GM18868 (cell line): ENCODE data around the gene NPAS4.
"Not testable (repeated sequence)": the region's sequence is repeated elsewhere in the genome, so short reads cannot be mapped to it uniquely, and the experiment has no call there.

Source experiments
- ATAC-seq: cut with Tn5 transposase; IDR thresholded peaks from one replicate; pipeline ENCODE4 v1.9.1; 2021; ENCODE audit warnings: mild to moderate bottlenecking, moderate library complexity; ENCODE audit not compliant: unreplicated experiment

NPAS4 gene

GRCh38 chr11:66417000-66417399 is 3.8 kb upstream of the NPAS4 start:
- no peak for ATAC-seq

DNA sequence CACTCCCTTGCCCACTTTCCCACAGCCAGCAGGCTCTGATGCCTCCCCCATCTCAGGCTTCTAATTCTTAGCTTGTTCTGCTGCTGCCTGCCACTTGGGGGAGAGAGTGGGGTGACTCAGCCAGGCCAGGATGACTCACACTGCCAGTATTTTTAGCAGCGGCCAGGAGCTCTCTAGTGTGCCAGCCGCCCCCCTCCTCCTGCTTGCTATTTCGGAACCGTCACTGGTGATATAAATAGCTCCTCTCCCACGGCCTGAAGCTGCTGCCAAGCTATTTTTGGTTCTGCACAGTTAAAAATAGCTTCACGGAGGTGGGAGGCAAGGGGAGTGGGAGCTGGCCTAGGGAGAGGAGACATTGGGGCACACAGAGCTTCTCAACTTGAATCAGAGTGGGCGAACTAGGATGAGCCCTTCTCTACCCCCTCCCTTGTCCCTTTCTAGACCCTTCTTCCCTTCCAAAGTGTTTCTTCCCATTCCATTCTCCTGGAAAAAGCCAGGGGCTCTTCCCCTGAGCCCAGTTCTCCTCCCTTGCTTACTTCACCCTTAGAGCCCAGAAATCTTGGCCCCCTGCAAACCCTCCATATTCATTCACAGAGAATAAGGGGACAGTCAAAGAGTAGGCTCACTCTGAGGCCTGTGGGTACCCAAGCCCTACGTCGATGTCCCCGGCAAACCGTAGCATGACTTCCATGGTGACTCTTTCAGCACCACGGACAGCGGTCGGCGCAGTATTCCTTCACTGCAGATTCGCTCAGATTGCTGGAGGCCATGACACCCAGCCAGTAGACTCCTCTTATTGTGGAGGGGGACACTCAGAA is 2.5 kb upstream of the NPAS4 start:
- peak; percentile 54 for ATAC-seq

GRCh38 chr11:66418986-66419308 is 1.9 kb upstream of the NPAS4 start:
- no peak for ATAC-seq

DNA sequence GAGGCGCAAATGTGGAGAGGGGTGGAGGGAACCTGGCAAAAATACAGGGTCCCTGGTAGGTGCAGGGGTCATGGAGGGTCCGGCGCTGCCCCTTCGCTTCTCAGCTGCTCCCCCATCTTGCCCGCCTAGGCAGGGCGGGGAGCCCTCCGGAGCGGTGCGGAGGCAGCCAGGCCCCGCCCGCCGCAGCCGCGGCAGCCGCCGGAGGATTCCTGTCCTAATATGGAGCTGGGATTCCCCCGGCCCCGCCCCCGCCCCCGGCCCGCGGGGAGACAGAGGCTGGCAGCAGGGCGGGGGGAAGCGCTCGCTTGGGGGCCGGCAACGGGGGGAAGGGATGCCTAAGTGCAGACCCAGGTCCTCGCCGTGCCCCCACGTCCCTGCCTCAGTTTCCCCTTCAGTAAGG is 1.0 kb upstream of the NPAS4 start:
- ATAC-seq, result no peak

- no peak for ATAC-seq
Observed at GRCh38 chr11:66421492-66422205, 814 bp downstream of the NPAS4 start.

- no peak for ATAC-seq
Observed at GRCh38 chr11:66426314-66426713, 5.5 kb downstream of the NPAS4 start.

- no peak for ATAC-seq
Observed at GRCh38 chr11:66428933-66429332, 8.1 kb downstream of the NPAS4 start.

DNA sequence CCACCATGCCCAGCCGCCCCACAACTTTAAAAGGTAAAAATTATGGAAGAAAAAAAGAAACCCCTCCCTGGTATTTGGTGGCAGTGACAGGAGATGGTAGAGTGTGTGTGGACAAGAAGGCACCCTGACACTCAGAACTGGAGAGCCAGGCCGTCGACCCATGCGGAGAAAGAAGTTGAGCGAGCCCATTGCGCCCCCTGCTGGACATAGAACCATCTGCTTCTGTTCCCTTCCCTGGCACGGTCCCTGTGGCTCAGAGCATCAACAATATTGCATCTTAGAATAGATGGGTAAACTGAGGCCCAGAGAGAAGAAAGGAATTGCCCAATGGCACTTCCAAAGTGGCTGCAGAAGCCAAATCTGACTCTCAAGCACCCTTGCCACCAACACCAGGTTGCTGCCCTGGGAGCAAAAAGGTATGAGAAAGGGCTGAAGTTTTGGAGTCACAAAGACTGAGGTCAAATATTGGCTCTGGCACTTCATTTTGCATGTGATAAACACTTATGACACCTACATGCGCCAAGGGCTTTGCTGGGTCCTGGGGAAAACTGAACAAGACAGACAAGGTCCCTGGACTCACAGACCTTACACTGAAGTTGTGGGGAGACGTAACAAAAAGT is 9.3 kb downstream of the NPAS4 start:
- no peak for ATAC-seq

GRCh38 chr11:66431287-66431686 is 10.5 kb downstream of the NPAS4 start:
- not testable (repeated sequence) for ATAC-seq

DNA sequence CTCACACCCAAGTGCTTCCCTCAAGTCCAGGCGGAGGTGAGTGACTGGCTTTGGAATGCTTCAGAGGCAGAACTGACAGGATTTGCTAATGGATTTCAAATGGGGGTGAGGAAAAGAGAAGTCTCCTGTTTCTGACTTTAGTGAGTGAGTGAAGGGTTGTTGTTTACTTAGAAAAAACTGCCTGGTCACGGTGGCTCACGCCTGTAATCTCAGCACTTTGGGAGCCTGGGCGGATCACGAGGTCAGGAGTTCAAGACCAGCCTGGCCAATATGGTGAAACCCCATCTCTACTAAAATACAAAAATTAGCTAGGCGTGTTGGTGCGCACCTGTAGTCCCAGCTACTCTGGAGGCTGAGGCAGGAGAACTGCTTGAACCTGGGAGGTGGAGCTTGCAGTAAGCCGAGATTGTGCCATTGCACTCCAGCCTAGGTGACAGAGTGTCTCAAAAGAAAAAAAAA is 11.1 kb downstream of the NPAS4 start:
- not testable (repeated sequence) for ATAC-seq

- no peak for ATAC-seq
Observed at GRCh38 chr11:66432597-66432996, 11.8 kb downstream of the NPAS4 start.

- no peak for ATAC-seq
Observed at GRCh38 chr11:66437979-66438503, 17.2 kb downstream of the NPAS4 start.

GRCh38 chr11:66438504-66439466 is 17.9 kb downstream of the NPAS4 start, which contains the start of gene MRPL11:
MRPL11 (minus strand) TSS chr11:66438848; CDS start chr11:66438754, 94 bp downstream.
- ATAC-seq, result peak; percentile 78

DNA sequence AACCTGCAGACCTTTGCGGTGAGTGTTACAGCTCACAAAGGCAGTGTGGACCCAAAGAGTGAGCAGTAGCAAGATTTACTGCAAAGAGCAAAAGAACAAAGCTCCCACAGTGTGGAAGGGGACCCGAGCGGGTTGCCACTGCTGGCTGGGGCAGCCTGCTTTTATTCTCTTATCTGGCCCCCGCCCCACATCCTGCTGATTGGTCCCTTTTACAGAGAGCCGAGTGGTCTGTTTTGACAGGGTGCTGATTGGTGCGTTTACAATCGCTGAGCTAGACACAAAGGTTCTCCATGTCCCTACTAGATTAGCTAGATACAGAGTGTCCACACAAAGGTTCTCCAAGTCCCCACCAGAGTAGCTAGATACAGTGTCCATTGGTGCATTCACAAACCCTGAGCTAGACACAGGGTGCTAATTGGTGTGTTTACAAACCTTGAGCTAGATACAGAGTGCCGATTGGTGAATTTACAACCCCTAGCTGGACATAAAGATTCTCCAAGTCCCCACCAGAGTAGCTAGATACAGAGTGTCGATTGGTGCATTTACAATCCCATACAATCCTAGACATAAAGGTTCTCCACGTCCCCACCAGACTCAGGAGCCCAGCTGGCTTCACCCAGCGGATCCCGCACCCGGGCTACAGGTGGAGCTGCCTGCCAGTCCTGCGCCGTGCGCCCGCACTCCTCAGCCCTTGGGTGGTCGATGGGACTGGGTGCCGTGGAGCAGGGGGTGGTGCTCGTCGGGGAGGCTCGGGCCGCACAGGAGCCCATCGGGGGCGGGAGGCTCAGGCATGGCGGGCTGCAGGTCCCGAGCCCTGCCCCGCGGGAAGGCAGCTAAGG is 19.5 kb downstream of the NPAS4 start:
- ATAC-seq, result not testable (repeated sequence)

DNA sequence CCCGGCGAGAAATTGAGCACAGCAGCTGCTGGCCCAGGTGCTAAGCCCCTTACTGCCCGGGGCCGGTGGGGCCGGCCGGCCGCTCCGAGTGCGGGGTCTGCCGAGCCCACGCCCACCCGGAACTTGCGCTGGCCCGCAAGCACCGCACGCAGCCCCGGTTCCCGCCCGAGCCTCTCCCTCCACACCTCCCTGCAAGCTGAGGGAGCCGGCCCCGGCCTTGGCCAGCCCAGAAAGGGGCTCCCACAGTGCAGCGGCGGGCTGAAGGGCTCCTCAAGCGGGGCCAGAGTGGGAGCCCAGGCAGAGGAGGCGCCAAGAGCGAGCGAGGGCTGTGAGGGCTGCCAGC is 20.1 kb downstream of the NPAS4 start:
- not testable (repeated sequence) for ATAC-seq

DNA sequence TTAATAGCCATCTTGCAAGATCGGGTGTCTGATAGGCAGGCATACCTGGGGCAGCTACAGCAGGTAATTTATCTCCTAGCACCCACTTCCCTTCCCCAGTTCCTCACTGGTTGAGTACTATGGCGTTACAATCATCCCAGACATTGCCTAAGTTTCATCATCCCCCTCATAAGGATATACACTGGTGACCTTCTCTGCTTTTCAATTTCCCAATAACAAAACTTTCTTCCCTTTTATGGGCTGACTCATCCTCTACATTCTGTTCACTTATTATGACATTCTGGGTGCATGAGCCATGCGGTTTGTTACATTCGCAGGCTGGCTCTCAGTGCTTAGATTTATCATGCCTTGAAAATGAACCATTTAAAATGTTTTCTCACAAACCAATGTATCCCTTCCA is 22.8 kb downstream of the NPAS4 start:
- no peak for ATAC-seq

DNA sequence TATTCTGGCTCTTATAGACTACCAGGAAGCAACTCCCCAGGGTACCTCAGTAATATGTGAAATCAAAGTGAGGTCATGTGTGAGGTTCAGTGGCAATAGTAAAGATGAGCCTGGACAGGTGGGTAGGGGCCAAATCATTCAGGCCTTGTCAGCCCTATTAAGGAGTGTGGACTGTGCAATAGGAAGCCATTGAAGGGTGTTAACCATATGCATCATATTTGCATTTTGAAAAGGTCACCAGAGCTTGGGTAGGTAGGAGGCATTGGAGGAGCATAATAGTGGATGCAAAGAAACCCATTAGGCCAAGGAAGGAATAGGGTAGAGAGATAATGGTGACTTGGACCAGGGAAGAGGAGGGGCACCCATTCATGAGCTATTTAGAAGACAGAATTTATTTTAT is 26.2 kb downstream of the NPAS4 start:
- no peak for ATAC-seq

GRCh38 chr11:66448523-66448922 is 27.7 kb downstream of the NPAS4 start:
- no peak for ATAC-seq

DNA sequence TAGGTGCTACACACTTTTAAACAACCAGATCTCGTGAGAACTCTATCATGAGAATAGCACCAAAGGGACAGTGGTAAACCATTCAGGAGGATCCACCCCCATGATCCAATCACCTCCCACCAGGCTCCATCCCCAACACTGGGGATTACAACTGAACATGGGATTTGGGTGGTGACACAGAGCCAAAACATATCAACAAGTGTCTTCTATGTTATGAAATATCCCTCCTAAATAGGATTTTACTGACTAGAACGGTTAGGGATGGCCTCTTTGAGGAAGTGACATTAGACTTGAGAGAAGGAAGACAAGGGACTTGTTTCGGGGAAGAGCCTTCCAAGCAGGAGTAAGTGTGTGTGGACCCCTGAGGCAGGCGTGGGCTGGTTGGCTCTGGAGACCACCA is 29.7 kb downstream of the NPAS4 start:
- ATAC-seq, result no peak

- ATAC-seq, result no peak
Observed at GRCh38 chr11:66451663-66452062, 30.8 kb downstream of the NPAS4 start.
